Dedifferentiated amniotic fluid mesenchymal stem cell (primary cell): ENCODE results near the gene EIF4G1.
"Not testable (repeated sequence)": the region's sequence is repeated elsewhere in the genome, so short reads cannot be mapped to it uniquely, and the experiment has no call there.

Experiments
- DNase-seq: peaks from one replicate; pipeline ENCODE4 v3.0.0-alpha.2; 2016; ENCODE audit errors: extremely low spot score

Gene EIF4G1

DNA sequence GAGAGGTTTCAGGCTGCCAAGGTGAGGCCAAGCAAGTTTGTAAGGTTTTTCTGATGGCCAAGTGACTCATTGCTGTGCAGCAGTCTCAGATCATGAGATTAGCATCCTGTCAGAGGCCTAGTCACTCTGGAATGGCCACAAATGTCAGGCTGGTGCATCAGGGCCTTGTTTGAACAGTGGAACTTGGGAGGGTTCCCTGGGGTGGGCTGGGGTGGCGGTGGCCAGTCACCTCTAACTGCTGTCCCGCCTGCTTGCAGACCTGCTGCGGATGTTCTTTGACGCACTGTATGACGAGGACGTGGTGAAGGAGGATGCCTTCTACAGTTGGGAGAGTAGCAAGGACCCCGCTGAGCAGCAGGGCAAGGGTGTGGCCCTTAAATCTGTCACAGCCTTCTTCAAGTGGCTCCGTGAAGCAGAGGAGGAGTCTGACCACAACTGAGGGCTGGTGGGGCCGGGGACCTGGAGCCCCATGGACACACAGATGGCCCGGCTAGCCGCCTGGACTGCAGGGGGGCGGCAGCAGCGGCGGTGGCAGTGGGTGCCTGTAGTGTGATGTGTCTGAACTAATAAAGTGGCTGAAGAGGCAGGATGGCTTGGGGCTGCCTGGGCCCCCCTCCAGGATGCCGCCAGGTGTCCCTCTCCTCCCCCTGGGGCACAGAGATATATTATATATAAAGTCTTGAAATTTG lies 20.2 kb downstream of the EIF4G1 start:
- DNase-seq, result peak; percentile 34

- DNase-seq, result no peak
These were observed 20.9 kb downstream of the EIF4G1 start for GRCh38 chr3:184335291-184335660.

DNA sequence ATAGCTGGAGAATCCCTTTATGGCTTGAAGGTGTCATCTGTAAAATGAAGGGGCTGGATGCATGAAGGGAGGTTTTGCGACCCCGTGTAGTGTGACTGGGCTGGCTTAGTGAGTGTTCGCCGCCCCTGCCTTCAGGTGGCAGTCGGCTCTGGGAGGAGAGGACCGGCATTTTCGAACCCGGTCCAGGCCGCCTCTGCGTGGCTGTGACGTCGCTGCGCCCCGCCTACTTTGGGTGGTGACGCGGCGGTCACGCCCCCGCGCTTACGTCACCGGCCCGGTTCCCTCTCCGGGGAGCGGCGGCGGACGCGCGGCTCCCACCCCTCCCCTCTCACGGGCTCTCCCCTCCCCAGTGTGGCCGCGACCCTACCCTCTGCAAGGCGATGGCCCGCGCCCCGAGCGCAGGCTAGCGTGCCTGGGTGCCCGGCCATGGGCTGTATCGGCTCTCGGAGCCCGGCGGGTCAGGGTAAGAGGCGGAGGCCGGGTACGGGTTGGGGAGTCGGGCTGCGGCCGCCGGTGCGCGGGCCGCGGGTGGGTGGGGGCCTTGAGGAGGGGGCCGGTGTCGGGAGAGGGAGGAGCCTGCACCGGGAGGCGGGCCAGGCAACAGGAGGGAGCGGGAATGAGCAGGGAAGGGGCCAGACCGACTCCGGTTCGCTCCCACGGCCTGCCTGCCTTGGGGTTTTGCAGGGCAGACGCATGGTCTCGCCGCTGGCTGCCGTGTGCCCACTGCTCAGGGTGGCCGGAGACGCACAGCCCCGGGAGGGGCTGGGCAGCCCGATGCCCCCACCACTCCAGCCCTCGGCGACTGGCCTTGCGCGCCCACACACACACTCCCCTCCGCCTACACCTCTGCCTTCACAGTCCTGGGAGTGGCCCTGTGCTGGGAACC lies 21.5 kb downstream of the EIF4G1 start:
- peak; percentile 46 for DNase-seq

DNA sequence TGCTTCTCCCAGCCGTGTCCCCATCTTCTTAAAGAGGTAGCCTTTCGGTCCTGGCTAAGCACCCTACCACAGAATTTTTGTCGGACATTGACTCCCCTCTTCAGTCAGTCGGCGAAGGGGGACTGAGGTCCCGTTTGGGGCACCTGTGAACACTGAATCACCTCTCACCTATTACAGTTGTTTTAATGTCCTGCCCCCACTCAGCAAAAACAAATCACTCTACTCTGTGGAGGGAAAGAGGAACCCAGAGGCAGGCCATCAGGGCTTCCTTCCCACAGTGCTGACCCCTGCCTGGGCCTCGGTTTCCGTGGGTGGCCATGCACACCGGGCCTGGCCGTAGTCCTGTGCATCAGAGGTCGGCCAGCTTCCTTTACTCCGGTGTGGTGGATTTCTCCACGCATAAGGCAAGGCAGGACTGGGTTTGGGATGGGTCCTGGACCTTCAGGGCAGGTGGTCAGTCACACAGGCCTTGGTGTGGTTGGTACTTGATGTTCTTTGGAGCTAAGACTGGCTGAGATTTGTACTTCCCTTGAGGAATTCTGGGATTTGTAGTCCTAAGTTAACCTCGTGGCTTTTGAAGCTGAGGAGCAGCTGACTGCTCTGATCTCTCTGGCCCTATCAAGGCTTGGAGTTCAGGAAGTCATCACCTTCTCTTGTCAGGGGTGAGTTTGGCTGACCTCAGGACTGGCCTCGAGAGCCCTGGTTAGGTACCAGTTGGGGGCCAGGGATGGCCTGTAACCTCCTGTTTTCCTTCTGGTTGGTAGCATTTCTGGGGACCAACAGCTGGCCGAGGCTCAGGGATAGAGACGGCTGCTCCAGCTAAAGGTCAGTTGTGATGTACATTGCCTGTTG lies 22.4 kb downstream of the EIF4G1 start:
- peak; percentile 44 for DNase-seq

DNA sequence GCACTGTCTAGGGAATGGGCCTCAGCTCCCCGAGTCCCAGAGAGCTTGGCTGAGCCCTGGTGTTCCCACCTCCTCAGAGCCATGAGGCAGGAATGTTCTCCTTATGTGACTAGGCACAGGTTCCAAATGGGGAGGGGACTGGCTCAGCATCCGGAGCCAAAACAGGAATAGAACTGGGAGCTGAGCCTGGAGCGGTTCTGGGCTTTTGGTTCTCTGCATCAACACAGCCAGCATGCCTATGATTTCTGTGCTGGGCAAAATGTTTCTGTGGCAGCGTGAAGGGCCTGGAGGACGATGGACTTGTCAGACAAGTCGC lies 23.0 kb downstream of the EIF4G1 start, which contains the start of gene FAM131A:
Gene FAM131A, plus strand, starts transcription at position 202 of the 316 bp plus-strand sequence. Its CDS starts 31 bp downstream, at position 233.
- no peak for DNase-seq

DNA sequence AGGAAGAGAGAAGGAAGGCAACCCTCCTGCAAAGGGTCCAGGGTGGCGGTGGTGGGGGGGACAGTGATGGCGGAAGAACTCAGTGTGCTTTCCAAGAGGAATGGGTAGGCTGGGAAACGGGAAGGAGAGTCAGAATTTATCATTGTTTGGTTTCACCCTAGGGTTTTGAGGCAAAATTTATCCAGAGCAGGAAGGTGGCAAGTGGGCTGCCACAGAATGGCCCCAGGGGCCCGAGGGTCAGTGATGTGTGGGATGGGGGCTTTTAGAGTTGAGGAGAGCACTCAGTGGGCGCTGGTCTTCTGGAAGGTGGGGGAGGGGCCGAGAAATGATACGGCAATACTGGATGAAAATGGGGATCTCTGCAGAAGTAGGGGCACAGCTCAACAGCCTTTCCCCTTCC lies 23.6 kb downstream of the EIF4G1 start:
- DNase-seq, result no peak

DNA sequence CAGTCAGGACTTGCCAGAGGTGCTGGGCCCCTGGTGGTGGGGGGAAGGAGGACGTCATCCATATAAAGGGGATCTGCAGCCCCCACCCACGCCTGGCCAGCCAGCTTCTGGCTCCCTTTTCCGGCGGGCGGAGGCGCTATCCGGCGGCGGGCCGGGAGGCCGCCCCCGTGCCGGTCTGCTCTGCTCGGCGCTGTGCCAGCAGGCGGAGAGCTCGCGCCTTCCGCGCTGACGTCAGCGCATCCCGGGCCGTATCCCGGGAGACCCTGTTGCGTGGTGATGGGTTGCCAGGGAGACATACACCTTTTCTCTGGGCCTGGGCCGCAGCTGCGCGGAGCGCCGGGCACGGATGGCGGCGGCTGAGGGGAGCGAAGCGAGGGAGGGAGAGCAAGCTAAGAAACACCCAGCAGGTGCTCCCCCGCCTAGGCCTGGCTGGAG lies 24.1 kb downstream of the EIF4G1 start:
- no peak for DNase-seq

DNA sequence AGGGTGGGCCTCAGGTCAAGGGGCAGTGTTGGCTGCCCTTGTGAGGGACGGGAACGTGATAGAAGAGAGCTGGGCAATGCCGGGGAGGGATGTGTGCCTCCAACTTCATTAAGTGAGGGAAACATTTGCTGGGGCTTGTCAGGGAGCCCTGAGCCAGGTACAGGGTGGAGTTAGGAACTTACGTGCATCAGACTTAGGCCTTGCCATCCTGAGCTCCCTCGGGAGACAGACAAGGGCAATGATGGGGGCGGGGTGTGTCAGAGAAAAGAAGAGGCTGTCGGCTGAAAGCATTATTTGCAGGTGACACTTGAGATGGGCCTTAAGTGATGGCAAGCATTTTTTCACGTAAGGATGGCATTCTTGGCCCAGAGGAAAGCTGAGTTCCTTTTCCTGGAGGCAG lies 24.6 kb downstream of the EIF4G1 start:
- no peak for DNase-seq

GRCh38 chr3:184339451-184340135 lies 25.2 kb downstream of the EIF4G1 start:
- not testable (repeated sequence) for DNase-seq

DNA sequence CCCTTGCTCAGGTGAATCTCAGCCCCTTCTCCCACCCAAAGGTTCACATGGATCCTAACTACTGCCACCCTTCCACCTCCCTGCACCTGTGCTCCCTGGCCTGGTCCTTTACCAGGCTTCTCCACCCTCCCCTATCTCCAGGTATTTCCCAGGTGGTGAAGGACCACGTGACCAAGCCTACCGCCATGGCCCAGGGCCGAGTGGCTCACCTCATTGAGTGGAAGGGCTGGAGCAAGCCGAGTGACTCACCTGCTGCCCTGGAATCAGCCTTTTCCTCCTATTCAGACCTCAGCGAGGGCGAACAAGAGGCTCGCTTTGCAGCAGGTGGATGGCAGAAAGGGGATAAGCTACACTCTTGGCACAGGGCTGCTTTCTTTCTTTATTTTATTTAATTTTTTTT lies 27.5 kb downstream of the EIF4G1 start:
- DNase-seq, result no peak

DNA sequence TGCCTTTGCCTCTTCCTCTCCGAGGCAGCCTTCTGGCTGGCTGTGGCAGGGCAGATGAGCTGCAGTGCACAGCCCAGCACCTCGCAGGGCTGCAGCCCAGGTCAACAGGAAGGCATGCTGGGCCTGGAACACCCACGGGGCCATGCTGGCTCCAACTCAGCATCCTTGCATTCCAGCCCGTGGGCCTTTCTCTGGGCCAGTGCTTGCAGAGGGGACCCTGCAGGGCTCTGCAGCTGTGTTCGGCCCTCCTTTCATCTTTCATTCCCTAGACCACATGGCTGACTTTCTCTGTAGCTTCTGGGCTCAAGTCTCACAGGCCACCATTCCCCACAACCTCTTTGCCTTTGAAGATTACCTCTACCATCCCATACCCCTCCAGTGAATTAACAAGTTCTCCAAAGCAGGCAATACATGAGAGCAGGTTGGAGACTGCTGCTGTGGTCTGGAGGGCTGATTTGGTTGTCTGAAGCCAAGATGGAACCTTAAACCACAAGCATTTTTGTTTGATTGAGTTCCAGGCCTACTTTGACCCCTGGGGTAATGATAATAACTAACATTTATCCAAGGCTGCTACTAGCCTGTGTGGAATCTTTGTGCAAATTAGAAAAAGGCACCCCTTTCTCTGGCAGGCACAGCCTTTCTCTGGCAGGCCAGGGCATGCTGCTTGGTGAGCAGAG lies 28.9 kb downstream of the EIF4G1 start:
- DNase-seq, result no peak

DNA sequence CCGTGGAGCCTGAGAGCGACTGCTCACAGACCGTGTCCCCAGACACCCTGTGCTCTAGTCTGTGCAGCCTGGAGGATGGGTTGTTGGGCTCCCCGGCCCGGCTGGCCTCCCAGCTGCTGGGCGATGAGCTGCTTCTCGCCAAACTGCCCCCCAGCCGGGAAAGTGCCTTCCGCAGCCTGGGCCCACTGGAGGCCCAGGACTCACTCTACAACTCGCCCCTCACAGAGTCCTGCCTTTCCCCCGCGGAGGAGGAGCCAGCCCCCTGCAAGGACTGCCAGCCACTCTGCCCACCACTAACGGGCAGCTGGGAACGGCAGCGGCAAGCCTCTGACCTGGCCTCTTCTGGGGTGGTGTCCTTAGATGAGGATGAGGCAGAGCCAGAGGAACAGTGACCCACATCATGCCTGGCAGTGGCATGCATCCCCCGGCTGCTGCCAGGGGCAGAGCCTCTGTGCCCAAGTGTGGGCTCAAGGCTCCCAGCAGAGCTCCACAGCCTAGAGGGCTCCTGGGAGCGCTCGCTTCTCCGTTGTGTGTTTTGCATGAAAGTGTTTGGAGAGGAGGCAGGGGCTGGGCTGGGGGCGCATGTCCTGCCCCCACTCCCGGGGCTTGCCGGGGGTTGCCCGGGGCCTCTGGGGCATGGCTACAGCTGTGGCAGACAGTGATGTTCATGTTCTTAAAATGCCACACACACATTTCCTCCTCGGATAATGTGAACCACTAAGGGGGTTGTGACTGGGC lies 30.3 kb downstream of the EIF4G1 start:
- no peak for DNase-seq

- peak; percentile 54 for DNase-seq
These were observed 31.1 kb downstream of the EIF4G1 start for GRCh38 chr3:184345317-184346144.

DNA sequence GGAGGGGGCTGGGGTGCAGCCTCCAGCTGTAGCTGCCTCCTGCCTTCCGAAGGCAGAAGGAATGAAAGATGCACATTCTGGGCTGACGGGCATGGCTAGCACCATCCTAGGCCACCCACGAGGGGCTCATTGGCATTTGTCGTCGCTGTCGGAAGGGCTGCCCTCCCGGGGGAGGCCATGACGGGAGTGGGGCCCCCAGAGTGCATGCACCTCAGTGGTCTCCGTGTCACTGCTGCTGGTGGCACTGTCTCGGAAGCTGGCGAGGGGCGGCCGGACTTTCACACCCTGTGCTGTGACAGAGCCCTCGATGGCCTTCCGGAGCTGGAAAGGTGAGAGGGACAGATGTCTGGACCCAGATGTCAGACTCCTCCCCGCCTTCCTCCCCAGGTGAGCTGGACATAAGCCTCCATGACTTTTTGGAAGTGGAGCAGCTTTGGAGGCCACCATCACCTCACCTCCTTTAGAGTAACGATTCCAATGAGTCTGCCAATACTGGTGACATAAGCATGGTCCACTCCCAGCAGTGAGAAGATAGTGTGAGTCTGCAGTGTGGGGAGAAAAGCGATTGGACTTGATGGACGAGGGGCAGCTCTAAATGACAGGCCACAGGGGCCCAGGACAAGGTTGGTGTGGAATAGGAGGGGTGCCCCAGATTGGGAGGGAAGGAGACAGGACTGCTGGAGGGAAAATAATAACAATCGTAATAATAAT lies 32.2 kb downstream of the EIF4G1 start:
- DNase-seq, result no peak

GRCh38 chr3:184347321-184348056 lies 33.1 kb downstream of the EIF4G1 start:
- DNase-seq, result no peak

DNA sequence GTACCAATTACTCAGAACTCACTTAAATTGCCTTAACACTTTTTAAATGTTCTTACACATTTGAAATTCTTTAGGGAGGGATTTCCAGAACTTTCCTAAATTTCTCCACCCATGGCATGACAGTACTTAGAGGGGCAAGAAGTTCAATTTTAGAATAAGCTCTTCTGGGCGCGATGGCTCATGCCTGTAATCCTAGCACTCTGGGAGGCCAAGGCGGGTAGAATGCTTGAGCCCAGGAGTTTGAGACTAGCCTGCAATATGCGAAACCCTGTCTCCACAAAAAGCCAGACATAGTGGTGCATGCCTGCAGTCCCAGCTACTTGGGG lies 33.6 kb downstream of the EIF4G1 start:
- DNase-seq, result no peak

DNA sequence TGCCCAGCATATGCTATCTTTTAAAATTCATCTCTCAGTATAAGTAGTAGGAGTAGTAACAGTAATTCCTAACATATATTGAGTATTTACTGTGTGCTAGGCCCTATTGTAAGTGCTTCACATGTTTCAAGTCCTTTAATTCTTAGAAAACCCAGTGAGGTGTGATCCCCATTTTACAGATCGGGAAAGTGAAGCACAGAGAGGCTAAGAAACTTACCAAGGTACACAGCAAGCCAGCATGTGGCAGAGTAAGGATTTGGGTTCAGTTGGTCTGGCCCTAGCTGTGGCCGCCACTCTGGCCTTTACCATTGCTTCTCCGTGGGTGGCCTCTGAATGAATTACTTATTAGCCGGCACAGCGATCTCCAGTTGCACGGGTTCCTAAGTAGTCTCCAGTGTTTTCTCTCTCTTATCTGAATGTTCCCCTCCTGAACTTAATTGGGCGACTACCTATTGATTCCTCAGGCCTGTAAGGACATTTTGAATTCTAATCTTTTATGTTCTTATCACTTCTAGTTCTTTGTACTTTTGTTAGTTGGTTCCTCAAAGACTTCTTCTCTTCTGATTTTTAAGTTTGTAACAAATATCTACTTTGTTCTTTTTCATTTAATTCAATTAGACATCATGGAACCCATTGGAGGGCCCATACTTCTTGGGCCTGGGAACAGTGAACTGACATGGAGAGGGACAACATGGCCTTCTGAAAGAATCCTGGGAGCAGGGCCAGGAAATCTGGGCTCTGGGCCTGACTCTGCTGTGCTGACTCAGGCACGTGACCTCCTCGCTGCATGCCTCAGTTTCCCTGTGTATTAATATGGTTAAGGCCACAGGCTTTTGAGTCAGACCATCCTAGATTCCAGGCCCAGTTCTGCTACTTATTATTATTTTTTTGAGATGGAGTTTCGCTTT lies 35.4 kb downstream of the EIF4G1 start:
- DNase-seq, result no peak
